CD4-positive, alpha-beta T cell treated with Interferon gamma for 1 hour (primary cell): ENCODE data around the gene YJU2.
A peak's percentile ranks its signal among the peaks of the same experiment; 100 is the strongest.

Experiments used
- DNase-seq: peaks from one replicate; pipeline ENCODE4 v3.0.0-alpha.2; 2020

YJU2 gene

DNA sequence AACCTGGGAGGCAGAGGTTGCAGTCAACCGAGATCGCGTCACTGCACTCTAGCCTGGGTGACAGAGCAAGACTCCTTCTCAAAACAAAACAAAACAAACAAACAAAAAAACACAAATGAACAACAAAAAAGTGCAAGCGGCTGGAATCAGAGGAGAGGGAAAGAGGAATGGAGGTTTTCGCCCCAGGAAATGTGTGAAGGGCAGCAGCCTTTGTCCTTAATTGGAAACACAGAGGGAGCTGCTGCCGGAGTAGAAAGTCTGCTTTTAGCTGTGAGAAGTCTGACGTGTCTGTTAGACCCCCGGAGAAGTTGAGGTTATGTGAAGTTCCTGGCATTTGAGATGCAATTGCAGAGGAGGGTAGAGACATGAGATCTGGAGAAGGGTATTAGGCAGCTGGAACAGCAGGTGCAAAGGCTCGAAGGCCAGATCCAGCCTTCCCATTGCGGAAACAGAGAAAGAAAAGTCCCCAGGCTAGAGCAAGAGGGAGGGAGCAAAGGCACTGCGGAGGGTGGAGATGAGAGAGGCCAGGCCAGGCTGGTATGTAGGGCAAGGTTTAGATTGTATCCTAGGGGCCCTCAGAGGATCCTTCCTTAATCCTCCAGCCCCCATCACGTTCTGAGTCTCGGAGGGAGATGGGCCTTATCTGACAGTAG is 54.8 kb downstream of the YJU2 start:
- no peak for DNase-seq

DNA sequence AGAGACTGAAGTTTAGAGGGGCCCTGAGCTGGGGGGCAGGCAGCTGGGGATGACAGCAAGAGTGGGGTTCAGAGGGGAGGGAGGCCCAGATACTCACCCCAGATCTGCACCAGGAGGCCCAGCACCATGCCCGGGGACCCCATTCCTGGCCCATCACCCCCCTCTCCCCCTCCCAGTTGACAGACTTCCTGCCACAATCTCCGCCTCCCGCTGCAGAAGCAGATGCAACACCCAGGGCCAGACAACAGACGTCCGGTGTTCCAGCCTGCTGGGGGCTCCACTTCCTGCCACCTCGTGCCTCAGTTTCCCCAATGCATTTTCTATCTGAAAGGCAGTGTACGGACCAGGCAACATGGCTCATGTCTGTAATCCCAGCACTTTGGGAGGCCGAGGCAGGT is 55.4 kb downstream of the YJU2 start, which contains the start of gene TMIGD2:
Gene TMIGD2 (minus strand): TSS at position 147 of the 398 bp plus-strand sequence. CDS start 4 bp downstream, at position 143.
- DNase-seq: no peak

DNA sequence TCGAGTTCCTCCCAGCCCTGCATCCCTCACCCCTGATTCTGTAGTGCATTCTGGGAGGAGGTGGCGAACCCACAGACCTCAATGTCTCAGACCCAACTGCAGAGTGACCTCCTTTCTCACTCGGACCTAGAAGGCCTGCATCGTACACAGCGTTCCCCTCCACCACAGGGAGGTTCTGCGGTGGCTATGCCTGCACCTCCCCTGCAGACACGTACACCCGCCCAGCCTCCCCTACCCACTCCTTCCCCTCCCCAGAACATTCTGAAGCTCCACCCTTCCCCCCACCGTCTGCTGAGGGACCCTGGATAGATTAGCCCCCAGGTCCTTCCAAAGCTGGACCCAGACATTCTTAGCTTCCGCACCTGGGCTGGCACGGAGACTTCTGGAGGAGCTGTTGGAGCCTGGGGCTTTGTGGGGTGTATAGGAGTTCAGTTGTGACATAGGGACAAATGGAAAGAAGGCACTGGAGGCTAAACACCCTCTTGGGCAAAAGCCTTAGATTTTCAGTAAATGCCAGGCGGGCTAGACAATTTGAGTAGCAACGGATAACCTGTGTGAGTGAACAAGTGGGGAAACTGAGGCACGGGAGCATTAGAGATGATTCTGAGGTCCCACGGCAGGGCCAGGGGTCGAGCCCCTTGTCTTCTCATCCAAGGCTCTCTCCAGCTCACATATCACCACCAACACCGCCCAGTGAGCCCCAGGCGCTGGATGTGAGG is 57.1 kb downstream of the YJU2 start:
- no peak for DNase-seq

- DNase-seq: peak; percentile 60
Measured at GRCh38 chr19:4304538-4305256, 57.8 kb downstream of the YJU2 start, which contains the start of gene FSD1. Gene FSD1 (plus strand): TSS chr19:4304598. CDS start chr19:4304747, 149 bp downstream.

DNA sequence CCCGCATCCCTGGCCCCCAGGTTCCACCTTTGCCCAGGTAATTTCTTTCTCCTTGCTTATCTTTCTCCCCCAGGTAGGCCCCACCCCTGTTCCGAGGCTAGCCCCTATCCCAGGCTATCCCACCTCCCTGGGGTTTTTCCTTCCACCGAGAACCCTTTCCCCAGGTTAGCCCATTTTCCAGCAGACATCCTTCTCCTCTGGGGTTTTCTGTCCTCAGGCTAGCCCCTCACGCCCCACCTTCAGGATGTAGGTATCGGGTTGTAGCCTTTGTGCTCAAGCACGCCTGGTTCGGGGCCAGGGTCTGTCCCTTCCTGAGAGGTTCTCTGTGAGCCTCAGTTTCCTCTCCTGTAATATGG is 58.4 kb downstream of the YJU2 start:
- no peak for DNase-seq

DNA sequence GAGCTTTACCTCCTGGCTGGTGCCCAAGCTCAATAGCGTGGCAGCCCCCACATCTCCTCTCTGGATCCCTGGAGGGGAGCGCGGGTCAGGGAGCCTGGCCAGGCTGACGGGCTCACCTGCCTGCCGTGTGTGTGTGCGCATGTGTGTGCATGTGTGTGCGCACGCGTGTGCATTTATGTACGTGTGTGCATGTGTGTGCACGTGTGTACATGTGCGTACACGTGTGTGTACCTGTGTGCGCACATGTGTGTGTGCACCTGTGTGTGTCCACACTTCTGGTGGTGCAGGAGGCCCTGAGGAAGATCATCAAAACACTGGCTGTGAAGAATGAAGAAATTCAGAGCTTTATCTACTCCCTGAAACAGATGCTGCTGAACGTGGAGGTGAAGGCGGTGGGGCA is 58.8 kb downstream of the YJU2 start:
- no peak for DNase-seq

DNA sequence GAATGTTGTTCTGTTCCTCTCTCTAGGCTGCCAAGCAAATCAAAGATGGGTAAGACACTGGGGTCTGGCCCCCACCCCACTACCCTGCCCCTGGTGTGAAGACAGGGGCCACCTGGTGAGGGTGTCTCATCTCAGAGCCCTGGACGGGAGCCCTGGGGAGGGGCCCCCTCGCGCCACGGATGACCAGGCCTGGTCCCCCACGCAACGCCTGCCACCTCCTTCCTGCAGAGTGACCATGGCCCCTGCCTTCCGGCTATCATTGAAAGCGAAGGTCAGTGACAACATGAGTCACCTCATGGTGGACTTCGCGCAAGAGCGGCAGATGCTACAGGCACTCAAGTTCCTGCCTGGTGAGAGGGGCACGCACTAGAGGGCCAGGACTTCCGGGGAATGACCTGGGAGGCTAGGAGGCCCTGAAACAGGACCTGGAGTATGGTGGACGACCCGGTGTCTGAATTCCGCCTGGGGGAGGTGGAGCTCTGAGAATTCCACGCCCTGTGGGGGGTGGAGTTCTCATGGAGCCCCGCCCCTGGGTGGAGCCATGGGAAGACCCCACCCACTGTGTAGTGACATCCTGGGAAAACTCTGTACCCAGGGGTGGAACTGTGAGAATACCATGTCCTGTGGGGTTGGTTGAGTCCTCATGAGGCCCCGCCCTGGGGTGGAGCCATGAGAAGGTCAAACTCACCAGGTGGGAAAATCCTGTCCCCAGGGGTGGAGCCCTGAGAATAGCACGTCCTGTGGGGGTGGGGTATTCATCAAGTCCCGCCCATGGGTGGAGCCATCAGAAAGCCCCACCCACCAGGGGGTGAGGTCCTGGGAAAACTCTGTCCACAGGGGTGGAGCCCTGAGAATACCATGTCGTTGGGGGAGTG is 63.6 kb downstream of the YJU2 start:
- no peak for DNase-seq

DNA sequence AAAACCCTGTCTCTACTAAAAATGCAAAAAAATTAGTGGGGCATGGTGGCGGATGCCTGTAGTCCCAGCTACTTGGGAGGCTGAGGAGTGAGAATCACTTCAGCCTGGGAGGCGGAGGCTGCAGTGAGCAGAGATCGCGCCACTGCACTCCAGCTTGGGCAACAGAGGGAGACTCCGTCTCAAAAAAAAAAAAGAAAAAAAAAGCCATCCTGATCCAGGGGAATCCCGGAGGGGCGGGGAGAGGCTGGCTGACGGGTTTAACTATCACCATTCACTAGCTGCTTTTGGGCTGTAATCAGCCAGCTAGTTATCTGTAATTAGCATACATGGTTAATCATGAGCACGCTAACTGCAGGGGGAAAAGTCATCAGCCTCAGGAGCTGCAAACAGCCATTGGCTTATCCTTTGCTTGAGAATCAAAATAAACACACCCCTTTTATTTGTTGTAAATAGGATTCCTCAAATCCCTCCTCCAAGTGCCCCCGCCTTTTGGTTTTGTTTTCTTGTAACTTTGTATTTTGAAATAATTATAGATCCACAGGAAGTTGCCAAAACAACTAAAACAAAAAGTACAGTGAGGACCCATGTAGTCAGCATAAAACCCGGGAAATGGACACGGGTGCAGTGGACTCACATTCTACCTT is 67.1 kb downstream of the YJU2 start:
- DNase-seq: no peak

DNA sequence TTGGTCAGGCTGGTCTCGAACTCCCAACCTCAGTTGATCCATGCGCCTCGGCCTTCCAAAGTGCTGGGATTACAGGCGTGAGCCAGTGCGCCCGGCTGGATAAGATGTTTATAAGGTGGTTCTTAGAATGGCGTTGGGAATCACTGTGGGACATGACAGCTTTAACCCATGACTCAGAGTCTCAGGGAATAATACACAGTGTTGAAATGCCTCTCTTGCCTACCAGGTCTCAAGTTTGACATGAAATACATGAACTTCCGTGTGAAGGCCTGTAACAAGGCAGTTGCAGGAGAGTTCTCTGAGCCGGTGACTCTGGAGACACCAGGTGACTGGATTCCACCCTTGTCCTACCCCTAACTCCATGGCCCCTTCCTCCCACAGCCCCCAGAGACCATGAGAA is 70.1 kb downstream of the YJU2 start:
- DNase-seq: no peak

- DNase-seq: no peak
Measured at GRCh38 chr19:4318460-4318859, 71.6 kb downstream of the YJU2 start.
